HEK293T (cell line): ENCODE data around the gene CYB561A3.
A peak's percentile ranks its signal among the peaks of the same experiment; 100 is the strongest.

Experiments
- CTCF ChIA-PET: fragments of 350-600 bp; formaldehyde crosslinking; extraction: SDS; loops from one replicate; lab custom pipeline; 2021; ENCODE audit warnings: antibody characterized with exemption, inconsistent platforms; lab: Yijun Ruan, JAX
- POLR2A ChIA-PET: fragments of 350-600 bp; formaldehyde crosslinking; extraction: SDS; loops from one replicate; lab custom pipeline; 2020; ENCODE audit warnings: antibody characterized with exemption, inconsistent platforms; lab: Yijun Ruan, JAX
- DNase-seq: peaks from one replicate; pipeline ENCODE4 v3.0.0; 2012; ENCODE audit warnings: mixed read lengths; ENCODE audit errors: extremely low spot score
- ARNT ChIP-seq: fragments of 450-650 bp; IDR thresholded peaks from 2 replicates; pipeline ENCODE4 v1.6.1; 2017; ENCODE audit warnings: mild to moderate bottlenecking
- BHLHE40 ChIP-seq: fragments of 450-650 bp; IDR thresholded peaks from 2 replicates; pipeline ENCODE4 v1.6.1; 2016; ENCODE audit warnings: mild to moderate bottlenecking, moderate library complexity, borderline replicate concordance
- CTBP1 ChIP-seq: fragments of 450-650 bp; IDR thresholded peaks from 2 replicates; pipeline ENCODE4 v1.6.1; 2016; ENCODE audit warnings: borderline replicate concordance
- ELF4 ChIP-seq: fragments of 450-650 bp; IDR thresholded peaks from 2 replicates; pipeline ENCODE4 v1.6.1; 2017; ENCODE audit warnings: antibody characterized with exemption
- FOXA1 ChIP-seq: fragments of 450-650 bp; IDR thresholded peaks from 2 replicates; pipeline ENCODE4 v1.6.1; 2016; ENCODE audit warnings: mild to moderate bottlenecking
- FOXK2 ChIP-seq: fragments of 450-650 bp; IDR thresholded peaks from 2 replicates; pipeline ENCODE4 v1.6.1; 2016; ENCODE audit warnings: mild to moderate bottlenecking
- FOXM1 ChIP-seq: fragments of 450-650 bp; IDR thresholded peaks from 2 replicates; pipeline ENCODE4 v1.6.1; 2017; ENCODE audit warnings: mild to moderate bottlenecking, borderline replicate concordance
- HDGF ChIP-seq: fragments of 450-650 bp; IDR thresholded peaks from 2 replicates; pipeline ENCODE4 v1.6.1; 2017; ENCODE audit warnings: antibody characterized with exemption, borderline replicate concordance
- L3MBTL2 ChIP-seq: fragments of 450-650 bp; conservative IDR thresholded peaks from 2 replicates; pipeline ENCODE4 v1.6.1; 2016; ENCODE audit warnings: mild to moderate bottlenecking
- LEF1 ChIP-seq: fragments of 450-650 bp; IDR thresholded peaks from 2 replicates; pipeline ENCODE4 v1.6.1; 2017; ENCODE audit warnings: mild to moderate bottlenecking, borderline replicate concordance
- NFRKB ChIP-seq: fragments of 450-650 bp; IDR thresholded peaks from 2 replicates; pipeline ENCODE4 v1.6.1; 2016; ENCODE audit warnings: mild to moderate bottlenecking, moderate library complexity
- PKNOX1 ChIP-seq: fragments of 450-650 bp; IDR thresholded peaks from 2 replicates; pipeline ENCODE4 v1.6.1; 2016
- SP1 ChIP-seq: fragments of 450-650 bp; IDR thresholded peaks from 2 replicates; pipeline ENCODE4 v1.6.1; 2017
- SUZ12 ChIP-seq: fragments of 450-650 bp; IDR thresholded peaks from 2 replicates; pipeline ENCODE4 v1.6.1; 2016; ENCODE audit warnings: mild to moderate bottlenecking
- TARDBP ChIP-seq: fragments of 450-650 bp; IDR thresholded peaks from 2 replicates; pipeline ENCODE4 v1.6.1; 2016
- ZNF384 ChIP-seq: fragments of 450-650 bp; IDR thresholded peaks from 2 replicates; pipeline ENCODE4 v1.6.1; 2016

The CYB561A3 gene

GRCh38 chr11:61380884-61381283 is 19.2 kb upstream of the CYB561A3 start:
- ChIA-PET POLR2A (interaction anchor here (2.5 kb wide), 1 partner anchor 47 kb away, joined by 9 read pairs; no protein-coding TSS in a partner anchor), CTCF (interaction anchor here (0.6 kb wide), 1 partner anchor 1487 kb away, joined by 3 read pairs; no protein-coding TSS in a partner anchor)
- no peak for TF ChIP-seq TARDBP
- TF ChIP-seq SP1: no peak
- TF ChIP-seq ZNF384: no peak
- no peak for TF ChIP-seq PKNOX1
- no peak for TF ChIP-seq SUZ12
- no peak for TF ChIP-seq FOXK2
- TF ChIP-seq ARNT: no peak
- TF ChIP-seq FOXA1: no peak
- TF ChIP-seq LEF1: no peak
- TF ChIP-seq HDGF: no peak
- no peak for TF ChIP-seq NFRKB
- TF ChIP-seq BHLHE40: no peak
- DNase-seq: no peak

- ChIA-PET CTCF (no interaction called here), POLR2A (interaction anchor here (1.1 to 1.3 kb wide), 2 partner anchors 10 to 17 kb away, joined by 3 to 6 read pairs; partner anchors contain the start of genes CYB561A3 and TMEM138)
- no peak for TF ChIP-seq ARNT
- TF ChIP-seq LEF1: no peak
- no peak for TF ChIP-seq L3MBTL2
- no peak for TF ChIP-seq SP1
- TF ChIP-seq FOXM1: no peak
- no peak for TF ChIP-seq SUZ12
- TF ChIP-seq HDGF: no peak
- TF ChIP-seq CTBP1: no peak
- TF ChIP-seq BHLHE40: no peak
- TF ChIP-seq ELF4: no peak
- no peak for TF ChIP-seq PKNOX1
- TF ChIP-seq ZNF384: no peak
- TF ChIP-seq NFRKB: no peak
- no peak for TF ChIP-seq FOXA1
- DNase-seq: no peak
These were observed 17.1 kb upstream of the CYB561A3 start for GRCh38 chr11:61378713-61379313.

- CTCF ChIA-PET: no interaction called here
- DNase-seq: no peak
- TF ChIP-seq CTBP1 (no peak), SUZ12 (no peak), ZNF384 (no peak), HDGF (no peak), FOXA1 (no peak), ELF4 (no peak), TARDBP (no peak)
- POLR2A ChIA-PET: no interaction called here
These were observed 15.9 kb upstream of the CYB561A3 start for GRCh38 chr11:61377461-61378160.

- CTCF ChIA-PET: no interaction called here
- POLR2A ChIA-PET: interaction anchor here (1.6 kb wide), 1 partner anchor 9 kb away, joined by 4 read pairs; no protein-coding TSS in a partner anchor
- no peak for DNase-seq
- TF ChIP-seq PKNOX1: no peak
- no peak for TF ChIP-seq LEF1
- no peak for TF ChIP-seq ARNT
- TF ChIP-seq SUZ12: no peak
- no peak for TF ChIP-seq ZNF384
- TF ChIP-seq NFRKB: no peak
- TF ChIP-seq FOXA1: no peak
These were observed 14.1 kb upstream of the CYB561A3 start for GRCh38 chr11:61375761-61376108.

- TF ChIP-seq SP1: no peak
- TF ChIP-seq BHLHE40: no peak
- TF ChIP-seq ZNF384: peak; percentile 67
- TF ChIP-seq NFRKB: no peak
- ChIA-PET CTCF (no interaction called here), POLR2A (no interaction called here)
- DNase-seq: no peak
These were observed 11.2 kb upstream of the CYB561A3 start for GRCh38 chr11:61372659-61373420.

GRCh38 chr11:61370349-61371005 is 8.8 kb upstream of the CYB561A3 start:
- ChIA-PET POLR2A (interaction anchor here (2.2 kb wide), 1 partner anchor 8 kb away, joined by 11 read pairs; the partner anchor contains the start of genes CYB561A3 and TMEM138), CTCF (no interaction called here)
- TF ChIP-seq ARNT (no peak), ELF4 (no peak), TARDBP (no peak), SUZ12 (no peak), PKNOX1 (no peak), FOXA1 (no peak), SP1 (no peak), ZNF384 (no peak), FOXM1 (no peak), L3MBTL2 (no peak), LEF1 (no peak)
- no peak for DNase-seq
